HCT116 (cell line): ENCODE data around the gene CD28. TPM values are rescaled to one million over a fixed set of nuclear protein-coding genes. Genes with fewer than 3 reads are reported as not detected.

Source experiments
- ATAC-seq: fragments of 200-7000 bp; cut with Tn5 transposase; 2 replicates; pipeline ENCODE4 v1.9.1; 2020; ENCODE audit warnings: mild to moderate bottlenecking, moderate library complexity
- BruUV-seq: library from RNA; stranded (reverse); fragments of 400-500 nt; replicated peaks from 2 replicates; lab custom pipeline; 2021; lab: Mats Ljungman, UMichigan
- CTCF ChIA-PET: fragments of 300-600 bp; sonication (Branson Sonifier 250); formaldehyde crosslinking; loops from one replicate; lab custom pipeline; 2021; ENCODE audit warnings: antibody characterized with exemption; lab: Charles Lee
- POLR2A ChIA-PET: fragments of 300-600, 350-600 bp; sonication (Branson Sonifier 250); formaldehyde crosslinking; loops from one replicate; lab custom pipeline; 2021; ENCODE audit warnings: antibody characterized with exemption; lab: Charles Lee
- RAD21 ChIA-PET, 2 experiments: fragments of 300-600 bp; sonication (Branson Sonifier 250); formaldehyde crosslinking; loops; one replicate each; lab custom pipeline; 2023; ENCODE audit warnings: low total read pairs in 2 of 2; ENCODE audit not compliant: uncharacterized antibody in 2 of 2, unreplicated experiment in 2 of 2, low non-redundant PET in 1 of 2; lab: Charles Lee
- DNase-seq: peaks from one replicate; pipeline ENCODE4 v3.0.0-alpha.2; 2010; ENCODE audit warnings: low read depth, low spot score
- H2AFZ ChIP-seq: fragments of 200-600 bp; shearing (Covaris generic), sonication (generic); 2 replicates; pipeline ENCODE4 v1.6.1; 2017; ENCODE audit warnings: low read depth, mixed run types, mixed read lengths, antibody characterized with exemption, low read length; ENCODE audit not compliant: poor library complexity, severe bottlenecking
- H3K27ac ChIP-seq: 2 replicates; pipeline ENCODE4 v1.5.1; 2012; ENCODE audit warnings: low read depth, low read length
- H3K27me3 ChIP-seq: fragments of 200-600 bp; sonication (generic); 2 replicates; pipeline ENCODE4 v1.6.1; 2016; ENCODE audit warnings: mixed run types, low read length, mixed read lengths; ENCODE audit not compliant: insufficient read depth
- H3K36me3 ChIP-seq, 2 experiments: fragments of 200-500 bp in 1 of 2; fragments of 200-600 bp in 1 of 2; sonication (Bioruptor generic) in 1 of 2; sonication (generic) in 1 of 2; 2 replicates each; pipeline versions ENCODE4 v1.5.1 to v1.6.1; 2014 to 2016; ENCODE audit warnings: low read length in 2 of 2, inconsistent platforms in 1 of 2, mixed read lengths in 1 of 2, mixed run types in 1 of 2; ENCODE audit not compliant: insufficient read depth in 2 of 2, control insufficient read depth in 1 of 2
- H3K4me1 ChIP-seq, 2 experiments: fragments of 200-600 bp in 1 of 2; sonication (generic) in 1 of 2; 2 replicates each; pipeline versions ENCODE4 v1.5.1 to v1.6.1; 2012 to 2017; ENCODE audit warnings: low read length in 2 of 2, inconsistent platforms in 1 of 2, mild to moderate bottlenecking in 1 of 2, mixed read lengths in 1 of 2, mixed run types in 1 of 2, moderate library complexity in 1 of 2; ENCODE audit not compliant: insufficient read depth in 2 of 2, control insufficient read depth in 1 of 2
- H3K4me2 ChIP-seq: fragments of 200-600 bp; sonication (generic); 2 replicates; pipeline ENCODE4 v1.6.1; 2017; ENCODE audit warnings: mixed run types, low read length, mixed read lengths
- H3K4me3 ChIP-seq, 2 experiments: fragments of 200-600 bp in 1 of 2; sonication (generic) in 1 of 2; replicated peaks in 1 of 2; 2 replicates each; pipeline ENCODE4 v1.5.1; 2011 to 2016; ENCODE audit warnings: low read length in 2 of 2, control low read depth in 1 of 2, low read depth in 1 of 2, mild to moderate bottlenecking in 1 of 2, mixed read lengths in 1 of 2, mixed run types in 1 of 2
- H3K79me2 ChIP-seq: fragments of 200-600 bp; sonication (generic); 2 replicates; pipeline ENCODE4 v1.6.1; 2017; ENCODE audit warnings: mild to moderate bottlenecking, mixed run types, low read length, moderate library complexity, mixed read lengths; ENCODE audit not compliant: insufficient read depth
- H3K9ac ChIP-seq: fragments of 200-600 bp; sonication (generic); 2 replicates; pipeline ENCODE4 v1.6.1; 2016; ENCODE audit warnings: low read length, mixed read lengths
- H3K9me2 ChIP-seq: fragments of 200-600 bp; sonication (generic), shearing (Covaris generic); 2 replicates; pipeline ENCODE4 v1.6.1; 2017; ENCODE audit warnings: mixed run types, mild to moderate bottlenecking, moderate library complexity; ENCODE audit not compliant: insufficient read depth
- H3K9me3 ChIP-seq, 2 experiments: fragments of 200-500 bp in 1 of 2; fragments of 200-600 bp in 1 of 2; sonication (Bioruptor generic) in 1 of 2; sonication (generic) in 1 of 2; 2 replicates each; pipeline ENCODE4 v1.6.1; 2014 to 2017; ENCODE audit warnings: low read length in 2 of 2, mixed read lengths in 2 of 2, inconsistent platforms in 1 of 2, low read depth in 1 of 2, mild to moderate bottlenecking in 1 of 2, mixed run types in 1 of 2, moderate library complexity in 1 of 2; ENCODE audit not compliant: control insufficient read depth in 1 of 2, insufficient read depth in 1 of 2
- H4K20me1 ChIP-seq: fragments of 200-600 bp; sonication (generic), shearing (Covaris generic); 2 replicates; pipeline ENCODE4 v1.6.1; 2017; ENCODE audit warnings: mixed run types, mild to moderate bottlenecking, moderate library complexity; ENCODE audit not compliant: insufficient read depth
- ATF3 ChIP-seq: IDR thresholded peaks from 2 replicates; pipeline ENCODE4 v1.6.1; 2012
- CBX3 ChIP-seq: IDR thresholded peaks from 2 replicates; pipeline ENCODE4 v1.6.1; 2012; ENCODE audit warnings: low read depth
- CEBPB ChIP-seq: IDR thresholded peaks from 2 replicates; pipeline ENCODE4 v1.6.1; 2012; ENCODE audit warnings: low read depth
- CTCF ChIP-seq, 3 experiments: fragments of 200-600 bp in 1 of 3; sonication (generic) in 1 of 3; IDR thresholded peaks in 2 of 3; conservative IDR thresholded peaks in 1 of 3; 2 replicates each; pipeline ENCODE4 v1.5.1; 2012 to 2017; ENCODE audit warnings: low read depth in 2 of 3, low read length in 2 of 3, antibody characterized with exemption in 1 of 3, borderline replicate concordance in 1 of 3, control low read depth in 1 of 3, mild to moderate bottlenecking in 1 of 3, mixed read lengths in 1 of 3, mixed run types in 1 of 3, moderate library complexity in 1 of 3; ENCODE audit not compliant: insufficient read depth in 1 of 3
- EGR1 ChIP-seq: IDR thresholded peaks from 2 replicates; pipeline ENCODE4 v1.6.1; 2012; ENCODE audit warnings: low read depth
- EZH2 ChIP-seq: fragments of 200-600 bp; sonication (generic); IDR thresholded peaks from 2 replicates; pipeline ENCODE4 v1.6.1; 2017; ENCODE audit warnings: antibody characterized with exemption, mixed run types
- EZH2phosphoT487 ChIP-seq: fragments of 200-600 bp; IDR thresholded peaks from 2 replicates; pipeline ENCODE4 v1.6.1; 2018; ENCODE audit warnings: antibody characterized with exemption, borderline replicate concordance
- JUND ChIP-seq: IDR thresholded peaks from 2 replicates; pipeline ENCODE4 v1.6.1; 2012
- MAX ChIP-seq: IDR thresholded peaks from 2 replicates; pipeline ENCODE4 v1.6.1; 2012
- POLR2A ChIP-seq: IDR thresholded peaks from 2 replicates; pipeline ENCODE4 v1.7.0; 2011; ENCODE audit warnings: borderline replicate concordance; ENCODE audit not compliant: insufficient read depth, insufficient read length; ENCODE audit errors: extremely low read depth
- POLR2AphosphoS5 ChIP-seq: IDR thresholded peaks from 2 replicates; pipeline ENCODE4 v1.6.1; 2011; ENCODE audit warnings: mild to moderate bottlenecking, low read depth, low read length, moderate library complexity
- RAD21 ChIP-seq: IDR thresholded peaks from 2 replicates; pipeline ENCODE4 v1.6.1; 2012; ENCODE audit warnings: low read depth, mild to moderate bottlenecking
- REST ChIP-seq: IDR thresholded peaks from 2 replicates; pipeline ENCODE4 v1.6.1; 2012; ENCODE audit warnings: low read depth
- SIN3A ChIP-seq: IDR thresholded peaks from 2 replicates; pipeline ENCODE4 v1.6.1; 2012; ENCODE audit warnings: low read depth
- SRF ChIP-seq: IDR thresholded peaks from 2 replicates; pipeline ENCODE4 v1.6.1; 2012; ENCODE audit warnings: low read depth
- TCF7L2 ChIP-seq: IDR thresholded peaks from 2 replicates; pipeline ENCODE4 v1.7.0; 2011; ENCODE audit warnings: borderline replicate concordance, inconsistent platforms; ENCODE audit not compliant: insufficient read depth, insufficient read length; ENCODE audit errors: extremely low read depth
- YY1 ChIP-seq: IDR thresholded peaks from 2 replicates; pipeline ENCODE4 v1.6.1; 2011; ENCODE audit warnings: low read length, low read depth, moderate library complexity, mild to moderate bottlenecking; ENCODE audit not compliant: insufficient replicate concordance; ENCODE audit errors: extremely low read depth
- ZFX ChIP-seq: fragments of 450-650 bp; IDR thresholded peaks from 2 replicates; pipeline ENCODE4 v1.6.1; 2017
- ZNF274 ChIP-seq: fragments of 200-500 bp; sonication (Bioruptor generic); IDR thresholded peaks from 2 replicates; pipeline ENCODE4 v1.6.1; 2014; ENCODE audit warnings: mild to moderate bottlenecking, low read depth, low read length, inconsistent platforms
- intact Hi-C: fragments of 100-400 bp; cut with micrococcal nuclease; formaldehyde crosslinking; loops from 2 replicates; pipeline ENCODE4 v1.10.0; 2022
- total RNA-seq: library from RNA; stranded (reverse); gene quantifications from one replicate; pipeline ENCODE4 v1.2.1, GENCODE V29; 2021; ENCODE audit not compliant: unreplicated experiment

Gene CD28
- total RNA-seq, 1 experiment from 2014 or later, result 0.37 TPM

- Histone ChIP-seq H3K4me3 (no peak overlapping the region), H3K27me3 (no peaks in the 10 kb centered on the region), H3K9me2 (no peaks in the 10 kb centered on the region), H3K9ac (no peak overlapping the region), H3K4me1 (no peaks in the 10 kb centered on the region), H3K79me2 (no peaks in the 10 kb centered on the region), H3K4me2 (no peak overlapping the region), H3K27ac (no peak overlapping the region), H3K9me3 (no peaks in the 10 kb centered on the region), H3K36me3 (no peaks in the 10 kb centered on the region), H4K20me1 (no peaks in the 10 kb centered on the region), H2AFZ (no peak overlapping the region)
- RAD21 ChIA-PET, result no interaction called here
- intact Hi-C loops, result no loop called here
- no peak for TF ChIP-seq YY1
- no peak for TF ChIP-seq CTCF (IDR thresholded peaks at IDR 0.05 in 2 of 3, conservative IDR thresholded peaks at IDR 0.05 in 1 of 3; ENCODE audit: borderline replicate concordance in 1 of 3, insufficient read depth in 1 of 3, low read depth in 2 of 3, low read length in 2 of 3)
- TF ChIP-seq ATF3, result no peak
- no peak for TF ChIP-seq JUND
- no peak for TF ChIP-seq EZH2phosphoT487
- TF ChIP-seq TCF7L2, result no peak
- TF ChIP-seq MAX, result no peak
- TF ChIP-seq EGR1, result no peak
- no peak for TF ChIP-seq ZFX
- TF ChIP-seq REST, result no peak
- no peak for TF ChIP-seq POLR2A
- TF ChIP-seq ZNF274, result no peak
- no peak for TF ChIP-seq RAD21
- no peak for TF ChIP-seq CEBPB
- TF ChIP-seq CBX3, result no peak
- no peak for TF ChIP-seq EZH2
- no peak for TF ChIP-seq SRF
- TF ChIP-seq POLR2AphosphoS5, result no peak
- TF ChIP-seq SIN3A, result no peak
- POLR2A ChIA-PET, result no interaction called here
- no peak for DNase-seq
- no peak for ATAC-seq
- CTCF ChIA-PET, result no interaction called here
- no TSS peak for BruUV-seq
Measured at GRCh38 chr2:203673933-203674332, 32.5 kb upstream of the CD28 start.
